AG04450 (cell line): ENCODE data around the gene CCDC124. TPM values are rescaled to one million over a fixed set of nuclear protein-coding genes. Genes with fewer than 3 reads are reported as not detected.

Experiments
- CTCF ChIA-PET: fragments of 300-600, 350-600 bp; formaldehyde crosslinking; extraction: SDS; loops from one replicate; lab custom pipeline; 2022; ENCODE audit warnings: antibody characterized with exemption, inconsistent platforms; lab: Charles Lee
- POLR2A ChIA-PET: fragments of 350-600 bp; formaldehyde crosslinking; extraction: SDS; loops from one replicate; lab custom pipeline; 2021; ENCODE audit warnings: antibody characterized with exemption, inconsistent platforms; lab: Yijun Ruan, JAX
- DNase-seq: peaks from one replicate; pipeline ENCODE4 v3.0.0-alpha.2; 2011; ENCODE audit warnings: low read depth, low spot score
- H3K27ac ChIP-seq: one replicate; pipeline ENCODE4 v1.5.1; 2012; ENCODE audit warnings: low read depth, low read length, control low read depth
- H3K27me3 ChIP-seq: one replicate; pipeline ENCODE4 v1.6.0; 2012; ENCODE audit warnings: low read length; ENCODE audit not compliant: control insufficient read depth, insufficient read depth
- H3K4me3 ChIP-seq: 2 replicates; pipeline ENCODE4 v1.5.1; 2011; ENCODE audit warnings: mild to moderate bottlenecking, low read depth, low read length, control low read depth
- H3K9me3 ChIP-seq: 2 replicates; pipeline ENCODE4 v1.5.1; 2012; ENCODE audit warnings: low read length; ENCODE audit not compliant: control insufficient read depth, insufficient read depth
- CTCF ChIP-seq: IDR thresholded peaks from 2 replicates; pipeline ENCODE4 v1.5.1; 2011; ENCODE audit warnings: low read depth, low read length, control low read depth, inconsistent platforms
- polyA plus RNA-seq: library from polyadenylated mRNA; depleted of rRNA; stranded (reverse); fragments of >200 nt; gene quantifications from 2 replicates; pipeline ENCODE4 v1.2.3, GENCODE V29; 2011

CCDC124 gene
- polyA plus RNA-seq, 1 experiment = 36.0 TPM

GRCh38 chr19:17974551-17974950, 41.7 kb downstream of the CCDC124 start:
- DNase-seq = no peak
- TF ChIP-seq CTCF = no peak
- Histone ChIP-seq H3K4me3 (no peak overlapping the region), H3K27me3 (peaks cover 4% of the 10 kb centered on the region), H3K27ac (no peak overlapping the region), H3K9me3 (no peaks in the 10 kb centered on the region)
- CTCF ChIA-PET = no interaction called here
- POLR2A ChIA-PET = no interaction called here

GRCh38 chr19:17975032-17975431, 42.2 kb downstream of the CCDC124 start:
- no peak for TF ChIP-seq CTCF
- no peak for DNase-seq
- ChIA-PET POLR2A (no interaction called here), CTCF (no interaction called here)
- no peak overlapping the region for H3K27ac ChIP-seq
- peaks cover 4% of the 10 kb centered on the region for H3K27me3 ChIP-seq
- no peak overlapping the region for H3K4me3 ChIP-seq
- no peaks in the 10 kb centered on the region for H3K9me3 ChIP-seq

GRCh38 chr19:17977021-17977420, 44.2 kb downstream of the CCDC124 start:
- POLR2A ChIA-PET = interaction anchor here (0.7 kb wide), 1 partner anchor 127 kb away, joined by 4 read pairs; no protein-coding TSS in a partner anchor
- Histone ChIP-seq H3K27ac (no peak overlapping the region), H3K27me3 (peaks cover 6% of the 10 kb centered on the region), H3K9me3 (no peaks in the 10 kb centered on the region; the same call in 1 of the 2 replicates), H3K4me3 (no peak overlapping the region)
- DNase-seq = no peak
- CTCF ChIA-PET = no interaction called here
- TF ChIP-seq CTCF = no peak

GRCh38 chr19:17977488-17977887, 44.7 kb downstream of the CCDC124 start:
- Histone ChIP-seq H3K4me3 (no peak overlapping the region), H3K27me3 (peaks cover 10% of the 10 kb centered on the region), H3K9me3 (no peaks in the 10 kb centered on the region; the same call in 1 of the 2 replicates), H3K27ac (no peak overlapping the region)
- no peak for DNase-seq
- ChIA-PET POLR2A (no interaction called here), CTCF (no interaction called here)
- no peak for TF ChIP-seq CTCF

GRCh38 chr19:17981611-17982010, 48.8 kb downstream of the CCDC124 start:
- POLR2A ChIA-PET = no interaction called here
- no peak for DNase-seq
- H3K27ac ChIP-seq = no peak overlapping the region
- no peaks in the 10 kb centered on the region; the same call in 1 of the 2 replicates for H3K9me3 ChIP-seq
- TF ChIP-seq CTCF = no peak
- CTCF ChIA-PET = interaction anchor here (0.7 to 1.1 kb wide), 2 partner anchors 15 to 35 kb away, joined by 3 to 6 read pairs; no protein-coding TSS in a partner anchor
- H3K27me3 ChIP-seq = peaks cover 8% of the 10 kb centered on the region
- no peak overlapping the region for H3K4me3 ChIP-seq
